ENCODE results near the gene PSMB3. TPM values are rescaled to one million over a fixed set of nuclear protein-coding genes. Genes with fewer than 3 reads are reported as not detected.

Gene PSMB3
- total RNA-seq, 3 donors from 2014 or later = 132 to 214 (median 167) TPM

GRCh38 chr17:38733282-38733981, 19.1 kb upstream of the PSMB3 start:
- intact Hi-C loops (cut with DNase I; ENCODE audit: low total_unique reads) = no loop called here
- Histone ChIP-seq H3K27ac (peak overlapping the region; percentile 80 to 88), H3K36me3 (no peaks in the 10 kb centered on the region), H3K9me3 (no peaks in the 10 kb centered on the region), H3K4me1 (peaks cover 2 to 24% of the 10 kb centered on the region in 2 donors), H3K4me3 (no peak overlapping the region), H3K27me3 (no peaks in the 10 kb centered on the region)
- no peak for TF ChIP-seq CTCF (IDR thresholded peaks at IDR 0.05)
- TF ChIP-seq POLR2A (IDR thresholded peaks at IDR 0.05) = no peak
- TF ChIP-seq POLR2AphosphoS5 (IDR thresholded peaks at IDR 0.05) = no peak
- no peak for DNase-seq (ENCODE audit: low spot score in 2 of 2)

GRCh38 chr17:38733982-38734973, 18.3 kb upstream of the PSMB3 start:
- TF ChIP-seq POLR2AphosphoS5 (IDR thresholded peaks at IDR 0.05) = no peak
- no peak for TF ChIP-seq CTCF (IDR thresholded peaks at IDR 0.05)
- TF ChIP-seq POLR2A (IDR thresholded peaks at IDR 0.05) = no peak
- peak overlapping the region; percentile 80 to 88 for H3K27ac ChIP-seq
- DNase-seq (ENCODE audit: low spot score in 2 of 2) = no peak
- intact Hi-C loops (cut with DNase I; ENCODE audit: low total_unique reads) = no loop called here
- no peak overlapping the region for H3K4me3 ChIP-seq
- H3K4me1 ChIP-seq = peaks cover 2 to 20% of the 10 kb centered on the region in 2 donors
- H3K27me3 ChIP-seq = no peaks in the 10 kb centered on the region
- H3K9me3 ChIP-seq = no peaks in the 10 kb centered on the region
- no peaks in the 10 kb centered on the region for H3K36me3 ChIP-seq

- no peaks in the 10 kb centered on the region for H3K27me3 ChIP-seq
- peak overlapping the region; percentile 48 to 58 for H3K27ac ChIP-seq
- H3K4me3 ChIP-seq = no peak overlapping the region
- DNase-seq (ENCODE audit: low spot score in 2 of 2) = no peak
- H3K4me1 ChIP-seq = peaks cover 2 to 19% of the 10 kb centered on the region in 2 donors
- no peaks in the 10 kb centered on the region for H3K36me3 ChIP-seq
- H3K9me3 ChIP-seq = no peaks in the 10 kb centered on the region
- TF ChIP-seq POLR2A (IDR thresholded peaks at IDR 0.05) (no peak), POLR2AphosphoS5 (IDR thresholded peaks at IDR 0.05) (peak in 1 of 3 donors; percentile 13), CTCF (IDR thresholded peaks at IDR 0.05) (peak; percentile 90 to 96 (median 94))
- intact Hi-C loops (cut with DNase I; ENCODE audit: low total_unique reads) = loop anchor here (5.0 kb wide), 1 partner anchor 58 kb away; no protein-coding TSS in a partner anchor
These were observed 17.2 kb upstream of the PSMB3 start for GRCh38 chr17:38735161-38735997.

- Histone ChIP-seq H3K9me3 (no peaks in the 10 kb centered on the region), H3K27ac (no peak overlapping the region), H3K4me1 (peaks cover 12 to 16% of the 10 kb centered on the region in 2 donors), H3K36me3 (no peaks in the 10 kb centered on the region), H3K27me3 (no peaks in the 10 kb centered on the region), H3K4me3 (no peak overlapping the region)
- TF ChIP-seq POLR2AphosphoS5 (IDR thresholded peaks at IDR 0.05) (no peak), POLR2A (IDR thresholded peaks at IDR 0.05) (no peak), CTCF (IDR thresholded peaks at IDR 0.05) (no peak)
- no peak for DNase-seq (ENCODE audit: low spot score in 2 of 2)
- intact Hi-C loops (cut with DNase I; ENCODE audit: low total_unique reads) = loop anchor here (1.0 to 5.0 kb wide), 2 partner anchors 40 to 61 kb away; no protein-coding TSS in a partner anchor
These were observed 14.4 kb upstream of the PSMB3 start for GRCh38 chr17:38738007-38738662.

All from breast epithelium (tissue), 4 donors.